Measurements from ENCODE around the gene KIF11.
"Not testable (repeated sequence)": the region's sequence is repeated elsewhere in the genome, so short reads cannot be mapped to it uniquely, and the experiment has no call there.

The KIF11 gene

DNA sequence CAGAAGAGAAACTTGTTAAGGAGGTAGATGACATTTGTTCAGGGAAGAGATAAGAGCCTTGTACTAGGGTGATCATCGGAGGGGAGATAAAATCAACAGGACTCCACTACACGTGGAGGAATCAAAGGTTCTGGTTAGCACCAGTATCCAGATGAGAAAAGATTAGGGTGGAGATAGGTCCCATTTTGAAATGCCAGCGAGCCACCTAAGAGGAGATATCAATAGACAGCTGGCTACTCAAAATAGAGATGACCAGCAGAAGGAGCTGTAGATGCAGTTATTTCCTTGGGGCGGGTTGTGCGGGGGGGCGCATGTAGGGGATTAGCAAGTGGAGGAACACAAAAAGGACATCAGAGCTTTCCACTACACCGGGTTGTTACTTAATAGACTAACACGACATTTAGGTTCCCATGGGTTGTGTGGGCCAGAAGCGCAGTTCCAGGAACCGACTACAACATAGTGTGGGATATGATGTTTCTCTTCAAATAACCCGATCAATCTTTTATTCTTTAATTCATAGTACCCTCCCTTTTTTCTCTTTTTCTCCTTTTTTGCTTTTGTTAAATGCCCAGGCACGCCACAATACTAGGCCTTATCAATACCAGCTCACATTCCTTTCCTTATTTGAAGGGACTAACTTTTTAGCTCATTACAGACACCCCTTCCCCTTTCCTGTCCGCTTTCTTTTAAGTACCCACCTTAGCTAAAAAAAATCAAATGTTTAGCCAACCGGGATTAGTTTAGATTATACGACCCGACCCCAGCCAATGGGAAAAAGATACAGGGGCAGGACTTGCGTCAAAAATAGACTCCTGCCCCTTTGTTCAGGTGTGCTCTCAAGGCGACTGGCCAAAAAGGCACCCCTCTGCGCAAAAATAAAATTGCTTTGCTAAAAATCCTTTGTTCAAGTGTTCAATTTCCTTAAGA is 2.0 kb upstream of the KIF11 start:
- peak overlapping the region; percentile 41 for H3K4me3 ChIP-seq (ENCODE audit: low read depth, low read length)

GRCh38 chr10:92591550-92592022 is 1.3 kb upstream of the KIF11 start:
- peak overlapping the region; percentile 41 for H3K4me3 ChIP-seq (ENCODE audit: low read depth, low read length)

DNA sequence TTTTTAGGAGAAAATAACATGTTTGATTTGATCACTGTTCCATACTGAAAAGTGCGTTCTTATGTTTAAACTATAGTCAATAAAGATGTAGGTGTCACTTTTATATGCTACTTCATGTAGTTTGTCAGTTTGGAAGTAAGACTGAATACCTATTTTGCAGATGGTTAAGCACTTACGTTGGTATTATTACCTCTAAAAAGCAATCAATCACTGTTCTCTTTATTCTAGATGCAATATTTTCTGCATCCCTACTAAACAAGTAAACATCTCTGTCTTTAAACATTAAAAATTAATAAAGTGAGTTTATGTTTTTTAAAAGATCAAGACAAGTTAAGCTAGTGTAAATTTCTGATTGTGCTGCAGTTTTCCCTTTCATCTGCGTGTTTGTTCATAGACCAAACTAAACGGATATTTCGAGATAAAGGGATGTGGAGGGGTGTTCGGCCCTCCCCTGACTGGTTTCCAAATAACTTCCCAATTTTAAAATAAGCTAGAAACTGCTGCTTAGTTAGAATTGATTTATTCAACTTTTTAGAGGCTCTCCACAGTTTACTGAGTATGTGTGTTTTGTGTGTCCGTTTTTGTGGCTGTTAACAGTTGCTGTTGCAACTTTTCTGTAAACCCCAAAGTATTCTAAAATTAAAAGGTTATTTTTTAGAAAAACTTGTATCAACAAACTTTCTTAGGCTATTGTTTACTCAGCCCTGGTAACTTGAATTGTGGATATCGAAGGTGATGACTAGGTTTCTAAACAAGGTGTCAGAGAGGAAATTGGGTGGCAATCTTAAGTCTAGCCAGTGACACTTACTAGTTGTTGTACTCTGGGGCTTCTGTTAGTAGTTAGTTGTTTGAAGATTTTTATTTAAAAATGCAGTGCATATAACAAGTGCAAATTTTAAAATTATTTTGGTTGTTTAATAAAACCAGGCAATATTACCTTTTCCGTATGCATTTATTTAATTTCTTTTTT is 974 bp downstream of the KIF11 start:
- peak overlapping the region; percentile 93 for H3K4me3 ChIP-seq (ENCODE audit: low read depth, low read length)

- no peak overlapping the region for H3K4me3 ChIP-seq (ENCODE audit: low read depth, low read length)
These were observed 2.6 kb downstream of the KIF11 start for GRCh38 chr10:92595505-92595904.

GRCh38 chr10:92598321-92598720 is 5.4 kb downstream of the KIF11 start:
- H3K4me3 ChIP-seq (ENCODE audit: low read depth, low read length), result no peak overlapping the region

DNA sequence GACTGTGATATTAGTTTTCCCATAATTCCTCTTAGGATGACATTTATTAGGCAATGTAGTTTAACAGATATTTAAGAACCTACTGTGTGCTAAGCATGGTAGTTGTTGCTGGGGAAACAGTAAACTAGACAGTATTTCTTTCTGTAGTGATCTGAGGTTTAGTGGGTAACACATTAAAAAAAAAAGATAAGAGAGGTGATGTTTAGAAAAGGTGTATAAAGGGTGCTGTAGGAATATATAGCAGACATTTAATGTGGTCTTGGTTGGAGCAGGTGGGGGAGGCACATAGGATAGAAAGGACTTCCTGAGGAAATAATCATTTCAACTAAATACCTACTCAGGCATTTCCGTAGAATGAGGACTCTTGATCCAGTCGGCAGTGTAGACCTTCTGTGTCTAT is 11.9 kb downstream of the KIF11 start:
- H3K4me3 ChIP-seq (ENCODE audit: low read depth, low read length), result no peak overlapping the region

DNA sequence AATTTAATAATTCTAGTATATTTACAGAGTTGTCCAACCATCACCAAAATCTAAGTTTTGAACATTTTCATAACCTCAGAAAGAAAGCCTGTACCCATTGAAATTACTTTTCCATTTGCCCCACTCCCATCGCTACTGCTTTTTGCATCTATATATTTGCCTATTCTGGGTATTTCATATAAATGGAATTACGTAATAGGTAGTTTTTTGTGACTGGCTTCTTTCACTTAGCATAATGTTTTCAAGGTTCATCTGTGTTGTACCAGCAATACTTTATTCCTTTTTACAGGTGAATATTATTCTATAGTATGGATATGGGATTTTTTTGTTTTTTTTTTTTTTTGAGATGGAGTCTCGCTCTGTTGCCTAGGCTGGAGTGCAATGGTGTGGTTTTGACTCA is 22.6 kb downstream of the KIF11 start:
- H3K4me3 ChIP-seq (ENCODE audit: low read depth, low read length), result no peak overlapping the region

DNA sequence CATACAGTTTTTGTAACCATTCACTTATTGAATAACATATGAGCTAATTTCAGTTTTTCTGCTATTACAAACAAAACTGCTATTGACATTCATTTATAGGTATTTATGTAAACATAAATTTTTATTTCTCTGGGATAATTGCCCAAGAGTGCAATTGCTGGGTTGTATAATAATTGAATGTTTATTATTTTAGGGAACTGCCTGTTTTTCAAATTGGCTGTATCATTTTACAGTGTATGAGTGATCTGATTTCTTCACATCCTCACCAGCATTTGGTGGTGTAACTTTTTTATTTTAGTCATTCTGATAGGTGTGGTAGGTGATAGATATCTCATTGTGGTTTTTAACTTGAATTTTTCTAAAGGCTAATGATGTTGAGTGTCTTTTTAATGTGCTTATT is 26.4 kb downstream of the KIF11 start:
- no peak overlapping the region for H3K4me3 ChIP-seq (ENCODE audit: low read depth, low read length)

DNA sequence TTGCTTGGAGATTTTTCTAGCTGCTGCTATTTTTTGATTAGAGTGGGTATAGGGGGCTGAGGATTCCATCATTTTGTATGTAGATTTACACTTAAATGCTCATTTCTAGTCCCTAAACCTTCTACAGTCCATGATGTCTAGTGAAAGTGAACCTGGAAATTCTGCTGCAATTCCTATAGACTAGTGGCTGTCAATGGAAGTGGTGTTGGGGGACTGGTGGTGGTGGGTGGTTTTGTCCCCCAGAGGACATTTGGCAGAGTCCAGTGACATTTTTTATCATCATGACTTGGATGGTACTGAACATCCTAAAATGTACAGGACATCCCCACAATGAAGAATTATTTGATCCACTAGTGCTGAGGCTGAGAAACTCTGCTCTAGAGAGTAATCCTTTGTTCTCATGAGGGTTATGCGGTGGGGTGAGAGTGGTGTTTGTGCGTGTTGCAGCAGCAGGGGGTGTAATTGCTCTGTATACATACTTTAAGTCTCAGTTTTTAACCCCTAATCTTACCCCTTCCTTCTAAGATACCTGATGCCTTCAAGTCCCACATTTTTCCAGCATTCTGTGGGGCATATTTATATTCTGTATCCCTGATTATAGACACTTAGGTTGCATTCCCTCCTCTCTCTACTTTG is 35.0 kb downstream of the KIF11 start:
- no peak overlapping the region for H3K4me3 ChIP-seq (ENCODE audit: low read depth, low read length)

GRCh38 chr10:92629945-92630344 is 37.0 kb downstream of the KIF11 start:
- no peak overlapping the region for H3K4me3 ChIP-seq (ENCODE audit: low read depth, low read length)

- H3K4me3 ChIP-seq (ENCODE audit: low read depth, low read length), result no peak overlapping the region
These were observed 45.1 kb downstream of the KIF11 start for GRCh38 chr10:92638037-92638436.

DNA sequence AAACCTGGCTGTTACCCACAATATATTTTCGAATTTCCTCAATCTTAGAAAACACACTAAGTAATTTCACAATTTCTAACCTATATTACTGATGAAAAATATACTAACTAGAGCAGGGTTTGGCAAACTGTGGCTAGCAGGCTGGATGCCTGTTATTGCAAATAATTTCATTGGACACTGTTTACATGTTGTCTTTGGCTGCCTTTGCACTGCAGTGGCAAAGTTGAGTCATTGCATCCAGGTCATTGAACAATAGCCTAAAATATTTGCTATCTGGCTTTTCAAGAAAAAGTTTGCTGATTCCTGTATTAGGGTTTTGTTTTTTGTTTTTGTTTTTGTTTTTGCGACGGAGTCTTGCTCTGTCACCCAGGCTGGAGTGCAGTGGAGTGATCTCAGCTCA is 47.2 kb downstream of the KIF11 start:
- no peak overlapping the region for H3K4me3 ChIP-seq (ENCODE audit: low read depth, low read length)

GRCh38 chr10:92641492-92641891 is 48.6 kb downstream of the KIF11 start:
- no peak overlapping the region for H3K4me3 ChIP-seq (ENCODE audit: low read depth, low read length)

GRCh38 chr10:92644921-92645320 is 52.0 kb downstream of the KIF11 start:
- no peak overlapping the region for H3K4me3 ChIP-seq (ENCODE audit: low read depth, low read length)

DNA sequence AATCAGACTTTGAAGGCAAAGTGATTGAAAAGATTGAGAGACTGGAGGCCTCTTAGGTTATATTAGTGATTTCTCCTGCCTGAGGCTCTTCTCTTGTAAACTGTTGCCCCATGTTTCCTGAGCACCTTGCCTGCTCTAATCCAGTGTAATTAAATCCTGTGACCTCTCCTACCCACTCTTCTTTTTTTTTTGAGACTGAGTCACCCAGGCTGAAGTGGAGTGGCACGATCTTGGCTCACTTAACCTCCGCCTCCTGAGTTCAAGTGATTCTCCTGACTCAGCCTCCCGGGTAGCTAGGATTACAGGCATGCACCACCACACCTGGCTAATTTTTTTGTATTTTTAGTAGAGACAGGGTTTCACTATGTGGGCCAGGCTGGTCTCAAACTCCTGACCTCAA is 57.9 kb downstream of the KIF11 start:
- H3K4me3 ChIP-seq (ENCODE audit: low read depth, low read length), result not testable (repeated sequence)

- no peak overlapping the region for H3K4me3 ChIP-seq (ENCODE audit: low read depth, low read length)
These were observed 62.5 kb downstream of the KIF11 start for GRCh38 chr10:92655426-92655825.

DNA sequence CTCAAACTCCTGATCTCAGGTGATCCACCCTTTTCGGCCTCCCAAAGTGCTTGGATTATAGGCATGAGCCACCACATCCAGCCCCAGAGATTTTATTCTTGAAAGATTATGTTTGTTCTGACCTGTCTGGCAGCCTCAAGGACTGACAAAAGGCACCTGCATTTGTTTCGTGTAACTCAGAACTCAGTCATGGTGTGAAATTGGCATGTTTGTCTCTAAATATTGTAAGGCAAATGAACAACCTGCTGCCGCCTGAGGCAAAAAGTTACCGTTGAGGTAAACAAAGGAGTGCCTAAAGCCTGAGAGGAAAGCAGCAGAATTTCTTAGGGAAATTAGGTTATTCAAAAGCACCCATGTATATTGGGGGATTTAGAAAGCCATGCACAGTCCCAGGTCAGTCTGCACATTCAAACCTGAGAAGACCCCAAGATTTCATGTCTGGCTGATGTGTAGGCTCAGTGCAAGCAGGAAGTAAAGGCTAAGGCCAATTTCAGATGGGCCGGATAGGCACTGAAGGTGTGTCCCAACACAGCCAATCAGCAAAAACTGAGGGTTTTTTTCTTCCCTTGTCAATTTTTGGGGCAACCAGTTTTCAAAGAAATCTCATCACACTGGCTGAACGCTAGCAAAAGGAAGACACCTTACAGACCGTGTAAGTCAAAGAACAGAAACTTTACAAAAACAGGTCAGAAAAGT is 63.5 kb downstream of the KIF11 start:
- no peak overlapping the region for H3K4me3 ChIP-seq (ENCODE audit: low read depth, low read length)

- H3K4me3 ChIP-seq (ENCODE audit: low read depth, low read length), result no peak overlapping the region
These were observed 64.1 kb downstream of the KIF11 start for GRCh38 chr10:92657024-92657423.

DNA sequence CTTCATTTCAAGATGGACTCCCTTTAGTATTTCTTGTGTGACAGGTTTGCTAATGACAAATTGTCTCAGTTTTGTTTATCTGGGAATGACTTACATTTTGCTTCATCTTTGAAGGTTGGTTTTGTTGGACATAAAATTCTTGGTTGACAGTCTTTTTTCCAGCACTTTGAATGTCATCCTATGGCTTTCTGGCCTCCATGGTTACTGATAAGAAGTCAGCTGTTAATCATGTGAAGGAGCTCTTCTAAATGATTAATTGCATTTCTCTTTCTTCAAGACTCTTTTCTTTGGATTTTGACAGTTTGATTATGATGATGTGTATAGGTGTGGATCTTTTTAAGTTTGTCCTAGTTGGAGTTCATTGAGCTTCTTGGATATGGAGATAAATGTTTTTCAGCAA is 69.9 kb downstream of the KIF11 start:
- H3K4me3 ChIP-seq (ENCODE audit: low read depth, low read length), result no peak overlapping the region

GRCh38 chr10:92664322-92664721 is 71.4 kb downstream of the KIF11 start:
- no peak overlapping the region for H3K4me3 ChIP-seq (ENCODE audit: low read depth, low read length)
